GM12873 (cell line): ENCODE results near the gene SH2D7.

Experiments
- TF ChIP-seq, protein P1 (sequence below): IDR thresholded peaks from 2 replicates; pipeline ENCODE4 v1.5.1; 2012; ENCODE audit warnings: low read depth, mild to moderate bottlenecking, moderate library complexity, low read length, control low read depth; ENCODE audit not compliant: insufficient read depth; ENCODE audit errors: missing control alignments

The SH2D7 gene

GRCh38 chr15:78061963-78062427, 30.4 kb upstream of the SH2D7 start:
- TF ChIP-seq, protein P1, sequence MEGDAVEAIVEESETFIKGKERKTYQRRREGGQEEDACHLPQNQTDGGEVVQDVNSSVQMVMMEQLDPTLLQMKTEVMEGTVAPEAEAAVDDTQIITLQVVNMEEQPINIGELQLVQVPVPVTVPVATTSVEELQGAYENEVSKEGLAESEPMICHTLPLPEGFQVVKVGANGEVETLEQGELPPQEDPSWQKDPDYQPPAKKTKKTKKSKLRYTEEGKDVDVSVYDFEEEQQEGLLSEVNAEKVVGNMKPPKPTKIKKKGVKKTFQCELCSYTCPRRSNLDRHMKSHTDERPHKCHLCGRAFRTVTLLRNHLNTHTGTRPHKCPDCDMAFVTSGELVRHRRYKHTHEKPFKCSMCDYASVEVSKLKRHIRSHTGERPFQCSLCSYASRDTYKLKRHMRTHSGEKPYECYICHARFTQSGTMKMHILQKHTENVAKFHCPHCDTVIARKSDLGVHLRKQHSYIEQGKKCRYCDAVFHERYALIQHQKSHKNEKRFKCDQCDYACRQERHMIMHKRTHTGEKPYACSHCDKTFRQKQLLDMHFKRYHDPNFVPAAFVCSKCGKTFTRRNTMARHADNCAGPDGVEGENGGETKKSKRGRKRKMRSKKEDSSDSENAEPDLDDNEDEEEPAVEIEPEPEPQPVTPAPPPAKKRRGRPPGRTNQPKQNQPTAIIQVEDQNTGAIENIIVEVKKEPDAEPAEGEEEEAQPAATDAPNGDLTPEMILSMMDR, result no peak

DNA sequence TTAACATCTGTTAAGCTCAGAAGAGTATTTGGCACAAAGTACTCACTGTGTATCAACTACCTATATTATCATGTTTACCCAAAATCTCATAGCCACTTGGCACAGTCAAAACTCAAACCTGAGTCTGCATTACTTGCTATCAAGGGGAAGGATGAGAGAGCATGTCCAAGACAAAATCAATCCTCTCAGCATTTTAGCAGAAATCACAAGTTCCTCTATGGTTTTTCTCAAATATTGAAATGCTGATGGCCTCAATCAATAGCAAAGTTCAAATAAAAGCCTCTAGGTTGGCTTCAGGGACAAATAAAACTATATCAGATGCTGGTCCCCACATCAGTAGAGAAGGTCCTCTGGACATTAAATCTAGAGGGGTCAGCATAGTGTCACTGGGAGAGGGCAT, 29.1 kb upstream of the SH2D7 start:
- TF ChIP-seq, protein P1, result no peak

- TF ChIP-seq, protein P1, result no peak
Observed at GRCh38 chr15:78063970-78064385, 28.4 kb upstream of the SH2D7 start.

- TF ChIP-seq, protein P1, result no peak
Observed at GRCh38 chr15:78064544-78064943, 27.8 kb upstream of the SH2D7 start.

DNA sequence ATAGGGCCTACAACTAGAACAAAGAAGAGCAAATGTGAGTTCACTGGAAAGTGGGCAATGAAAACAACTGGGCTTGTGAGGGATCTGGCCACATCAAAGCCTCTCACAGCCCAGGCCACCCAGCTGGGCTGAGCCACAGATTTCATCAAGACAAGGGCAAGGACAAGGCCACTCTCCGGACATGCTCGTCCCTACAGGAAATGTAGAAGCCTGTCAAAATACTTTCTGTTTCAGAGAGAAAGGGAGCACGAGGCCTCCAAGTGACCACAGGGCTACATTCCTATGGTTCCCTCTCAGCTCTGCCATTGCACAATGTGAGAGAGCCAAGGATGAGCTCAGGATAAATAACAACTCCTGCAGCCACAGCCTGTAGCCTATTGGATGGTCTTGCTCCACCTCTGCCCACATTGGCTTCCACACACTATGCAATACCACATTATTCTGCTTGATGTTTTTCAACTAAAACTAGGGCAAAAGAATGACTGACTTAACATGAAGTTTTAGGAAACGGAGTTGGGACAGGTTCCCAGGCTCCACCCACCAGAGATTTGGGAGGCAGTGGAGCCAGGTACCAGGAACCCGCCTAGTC, 27.0 kb upstream of the SH2D7 start:
- TF ChIP-seq, protein P1, result no peak

GRCh38 chr15:78065973-78066946, 26.1 kb upstream of the SH2D7 start:
- TF ChIP-seq, protein P1, result no peak
